GM23338 (cell line): Measurements from ENCODE around the gene AFP. TPM values are rescaled to one million over a fixed set of nuclear protein-coding genes. Genes with fewer than 3 reads are reported as not detected.

Experiments used
- CTCF ChIP-seq, 2 experiments: fragments of 200-600 bp in 1 of 2; sonication (generic) in 1 of 2; conservative IDR thresholded peaks; 2 replicates each; pipeline versions ENCODE4 v1.5.1 to v1.6.1; 2016 to 2017; ENCODE audit warnings: antibody characterized with exemption in 2 of 2, low read depth in 2 of 2, mild to moderate bottlenecking in 2 of 2, moderate library complexity in 1 of 2
- EZH2phosphoT487 ChIP-seq: fragments of 200-600 bp; sonication (generic); IDR thresholded peaks from one replicate; pipeline ENCODE4 v1.8.1; 2018; ENCODE audit warnings: antibody characterized with exemption; ENCODE audit not compliant: unreplicated experiment
- POLR2AphosphoS5 ChIP-seq: IDR thresholded peaks from 2 replicates; pipeline ENCODE4 v1.6.1; 2016; ENCODE audit warnings: antibody characterized with exemption, low read depth
- REST ChIP-seq: IDR thresholded peaks from one replicate; pipeline ENCODE4 v1.6.1; 2018; ENCODE audit warnings: antibody characterized with exemption; ENCODE audit not compliant: unreplicated experiment
- STAT1 ChIP-seq: IDR thresholded peaks from one replicate; pipeline ENCODE4 v1.6.1; 2016; ENCODE audit warnings: antibody characterized with exemption; ENCODE audit not compliant: unreplicated experiment
- ZNF331 ChIP-seq: fragments of 250-450 bp; sonication (Bioruptor Pico); IDR thresholded peaks from 2 replicates; pipeline ENCODE4 v1.5.0; 2020; ENCODE audit warnings: low read depth, mild to moderate bottlenecking, moderate library complexity
- ZNF462 ChIP-seq: fragments of 250-450 bp; sonication (Bioruptor Pico); IDR thresholded peaks from 2 replicates; pipeline ENCODE4 v1.5.0; 2020; ENCODE audit warnings: mild to moderate bottlenecking, moderate library complexity
- polyA plus RNA-seq: library from polyadenylated mRNA; unstranded; fragments of >200 nt; fragmentation: Nextera tagmentation; extraction: Ambion mirVana; gene quantifications from 2 replicates; pipeline ENCODE4 v1.2.1, GENCODE V29; 2016
- total RNA-seq: library from RNA; depleted of rRNA; stranded (reverse); fragments of >200 nt; shearing (Covaris generic); gene quantifications from 2 replicates; pipeline ENCODE4 v1.2.3, GENCODE V29; 2014

AFP gene
- total and polyA plus RNA-seq, 2 experiments from 2014 or later = 4.0 to 17.3 TPM

GRCh38 chr4:73477176-73477575 is 41.2 kb downstream of the AFP start (continued):
- no peak for TF ChIP-seq ZNF462 (CRISPR knock-in tag)
- TF ChIP-seq POLR2AphosphoS5 = no peak
- TF ChIP-seq CTCF (conservative IDR thresholded peaks at IDR 0.05; ENCODE audit: low read depth in 2 of 2) = no peak
- TF ChIP-seq REST = no peak
- TF ChIP-seq STAT1 = no peak
- no peak for TF ChIP-seq ZNF331 (CRISPR knock-in tag)
- no peak for TF ChIP-seq EZH2phosphoT487
